GM19324 (cell line): Measurements from ENCODE around the gene SLFN5.
"Not testable (repeated sequence)": the region's sequence is repeated elsewhere in the genome, so short reads cannot be mapped to it uniquely, and the experiment has no call there.

Source experiments
- ATAC-seq: cut with Tn5 transposase; IDR thresholded peaks from one replicate; pipeline ENCODE4 v1.9.1; 2021; ENCODE audit warnings: mild to moderate bottlenecking, moderate library complexity; ENCODE audit not compliant: unreplicated experiment, low FRiP score

The SLFN5 gene

GRCh38 chr17:35287286-35287811 lies 44.5 kb downstream of the SLFN5 start:
- no peak for ATAC-seq

- no peak for ATAC-seq
These were observed 46.4 kb downstream of the SLFN5 start for GRCh38 chr17:35289222-35289621.

- ATAC-seq = no peak
These were observed 48.9 kb downstream of the SLFN5 start for GRCh38 chr17:35291802-35292201.

- no peak for ATAC-seq
These were observed 50.4 kb downstream of the SLFN5 start for GRCh38 chr17:35293151-35293847.

GRCh38 chr17:35294756-35295155 lies 51.9 kb downstream of the SLFN5 start:
- no peak for ATAC-seq

GRCh38 chr17:35295686-35296085 lies 52.8 kb downstream of the SLFN5 start:
- ATAC-seq = no peak

GRCh38 chr17:35297666-35298065 lies 54.8 kb downstream of the SLFN5 start:
- ATAC-seq = no peak

- ATAC-seq = no peak
These were observed 55.8 kb downstream of the SLFN5 start for GRCh38 chr17:35298639-35299038.

- no peak for ATAC-seq
These were observed 56.3 kb downstream of the SLFN5 start for GRCh38 chr17:35299135-35299534.

GRCh38 chr17:35309345-35309744 lies 66.5 kb downstream of the SLFN5 start:
- not testable (repeated sequence) for ATAC-seq

- peak; percentile 13 for ATAC-seq
These were observed 69.5 kb downstream of the SLFN5 start for GRCh38 chr17:35312346-35312745.

- peak; percentile 73 for ATAC-seq
These were observed 70.2 kb downstream of the SLFN5 start for GRCh38 chr17:35312790-35313711.

- ATAC-seq = no peak
These were observed 71.1 kb downstream of the SLFN5 start for GRCh38 chr17:35313875-35314409.

GRCh38 chr17:35314415-35315216 lies 71.7 kb downstream of the SLFN5 start:
- no peak for ATAC-seq

- ATAC-seq = no peak
These were observed 72.4 kb downstream of the SLFN5 start for GRCh38 chr17:35315283-35315682.

- no peak for ATAC-seq
These were observed 73.1 kb downstream of the SLFN5 start for GRCh38 chr17:35315971-35316370.

GRCh38 chr17:35322749-35323148 lies 79.9 kb downstream of the SLFN5 start:
- ATAC-seq = no peak
